ENCODE data around the gene ADAM12. TPM values are rescaled to one million over a fixed set of nuclear protein-coding genes. Genes with fewer than 3 reads are reported as not detected.

Gene ADAM12
- total RNA-seq, 1 experiment from 2014 or later = 15.8 TPM

GRCh38 chr10:126128581-126128980 lies 259.7 kb downstream of the ADAM12 start:
- DNase-seq = no peak
- H3K4me3 ChIP-seq = no peak overlapping the region
- H3K9me3 ChIP-seq = no peaks in the 10 kb centered on the region
- no peaks in the 10 kb centered on the region for H3K27me3 ChIP-seq
- no peaks in the 10 kb centered on the region for H3K36me3 ChIP-seq

DNA sequence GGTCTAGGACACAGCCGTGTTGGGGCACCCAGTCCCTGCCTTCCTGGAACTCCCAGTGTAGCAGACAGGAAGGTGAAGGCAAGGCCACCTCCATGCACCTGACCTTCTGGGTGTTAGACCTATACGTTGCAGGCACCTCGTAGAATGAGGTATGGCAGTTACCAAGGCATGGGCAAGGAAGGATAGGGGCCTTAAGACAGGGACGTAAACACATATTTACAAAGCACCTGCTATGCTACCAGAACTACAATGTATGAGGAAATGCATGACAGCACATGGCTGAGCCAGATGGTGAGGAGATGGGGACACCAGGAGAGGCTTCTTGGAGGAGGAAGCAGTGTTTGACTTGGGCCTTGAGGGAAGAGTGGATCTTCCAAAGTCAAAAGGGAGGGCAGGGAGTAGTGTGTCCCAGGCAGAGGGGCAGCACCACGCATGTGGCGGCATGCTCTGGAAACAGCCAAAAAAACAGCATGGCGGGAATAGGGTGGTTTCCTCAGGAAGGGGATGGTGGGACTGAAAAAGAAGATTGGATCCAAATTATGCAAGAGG lies 260.7 kb downstream of the ADAM12 start:
- Histone ChIP-seq H3K4me3 (no peak overlapping the region), H3K36me3 (no peaks in the 10 kb centered on the region), H3K27me3 (no peaks in the 10 kb centered on the region), H3K9me3 (no peaks in the 10 kb centered on the region)
- no peak for DNase-seq

- Histone ChIP-seq H3K9me3 (no peaks in the 10 kb centered on the region), H3K27me3 (no peaks in the 10 kb centered on the region), H3K4me3 (no peak overlapping the region), H3K36me3 (0 out of 2 replicates have a peak, but pooled peaks cover 2% of the 10 kb centered on the region)
- DNase-seq = no peak
Observed at GRCh38 chr10:126126866-126127265, 261.4 kb downstream of the ADAM12 start.

GRCh38 chr10:126126023-126126422 lies 262.3 kb downstream of the ADAM12 start:
- no peaks in the 10 kb centered on the region for H3K27me3 ChIP-seq
- H3K36me3 ChIP-seq = 0 out of 2 replicates have a peak, but pooled peaks cover 2% of the 10 kb centered on the region
- no peaks in the 10 kb centered on the region for H3K9me3 ChIP-seq
- no peak overlapping the region for H3K4me3 ChIP-seq
- DNase-seq = no peak

GRCh38 chr10:126124668-126125349 lies 263.5 kb downstream of the ADAM12 start:
- DNase-seq = no peak
- Histone ChIP-seq H3K4me3 (no peak overlapping the region), H3K27me3 (no peaks in the 10 kb centered on the region), H3K36me3 (0 out of 2 replicates have a peak, but pooled peaks cover 2% of the 10 kb centered on the region), H3K9me3 (no peaks in the 10 kb centered on the region)

DNA sequence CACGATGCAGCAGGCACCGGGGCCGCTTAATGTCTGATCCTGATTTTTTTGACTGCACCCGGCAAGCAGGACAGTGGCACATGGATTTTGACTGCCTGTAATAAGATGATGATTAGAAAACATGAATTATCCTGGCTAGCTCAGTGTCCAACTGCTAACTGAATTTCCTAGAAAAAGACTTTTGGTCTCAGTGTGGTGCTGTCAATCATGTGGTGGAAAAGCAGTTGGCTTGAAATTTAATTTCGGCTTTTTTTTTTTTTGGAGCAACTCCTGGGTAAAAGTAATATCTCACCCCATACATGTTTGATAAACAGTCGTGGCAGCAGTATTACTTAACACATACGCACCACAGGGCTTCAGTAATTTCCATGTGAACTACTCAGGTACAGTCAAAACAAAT lies 264.2 kb downstream of the ADAM12 start:
- Histone ChIP-seq H3K4me3 (no peak overlapping the region), H3K36me3 (0 out of 2 replicates have a peak, but pooled peaks cover 4% of the 10 kb centered on the region), H3K27me3 (no peaks in the 10 kb centered on the region), H3K9me3 (no peaks in the 10 kb centered on the region)
- DNase-seq = no peak

DNA sequence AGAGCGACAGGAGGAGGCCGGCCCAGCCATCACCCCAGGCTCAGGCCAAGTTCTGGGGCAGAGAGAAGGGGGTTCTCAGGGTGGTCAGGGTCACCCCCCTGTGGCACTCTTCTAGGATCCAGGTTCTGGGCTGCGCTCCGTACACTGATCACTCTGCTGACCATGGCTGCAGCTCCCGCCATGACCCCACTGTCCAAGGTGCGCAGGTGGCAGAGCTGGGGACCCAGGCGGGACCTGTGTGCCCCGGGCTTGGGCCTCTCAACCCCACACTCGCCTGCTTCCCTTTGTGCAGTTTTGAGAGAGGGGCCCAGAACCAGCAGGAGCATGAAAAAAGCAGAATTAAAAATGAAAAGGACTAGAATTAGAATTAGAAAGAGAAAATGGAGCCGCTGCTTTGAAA lies 264.8 kb downstream of the ADAM12 start:
- no peak overlapping the region for H3K4me3 ChIP-seq

DNA sequence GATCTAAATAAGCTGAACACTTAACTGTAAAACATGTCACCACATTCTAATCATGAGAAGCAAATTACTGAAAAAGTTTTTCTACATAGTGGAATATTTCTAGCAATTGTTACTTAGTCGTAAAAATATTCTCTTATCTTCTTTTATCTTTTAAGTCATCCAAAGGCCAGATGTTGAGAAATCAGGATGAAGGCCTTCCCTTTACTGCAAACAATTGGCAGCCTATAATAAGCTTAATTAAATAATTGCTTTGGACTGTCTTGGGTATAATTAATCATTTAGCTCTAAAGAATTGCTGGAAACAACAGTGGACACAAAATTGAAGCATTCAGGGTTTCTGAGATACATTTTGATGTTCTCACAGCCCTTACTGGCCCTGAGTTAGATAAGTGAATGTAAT lies 265.4 kb downstream of the ADAM12 start:
- H3K36me3 ChIP-seq = 0 out of 2 replicates have a peak, but pooled peaks cover 6% of the 10 kb centered on the region
- DNase-seq = no peak
- no peaks in the 10 kb centered on the region for H3K9me3 ChIP-seq
- no peaks in the 10 kb centered on the region for H3K27me3 ChIP-seq
- no peak overlapping the region for H3K4me3 ChIP-seq

More for the DNA sequence above, 264.8 kb downstream of the ADAM12 start:
- Histone ChIP-seq H3K36me3 (0 out of 2 replicates have a peak, but pooled peaks cover 6% of the 10 kb centered on the region), H3K27me3 (no peaks in the 10 kb centered on the region), H3K9me3 (no peaks in the 10 kb centered on the region)
- no peak for DNase-seq

GRCh38 chr10:126119599-126119998 lies 268.7 kb downstream of the ADAM12 start:
- Histone ChIP-seq H3K4me3 (no peak overlapping the region), H3K9me3 (no peaks in the 10 kb centered on the region), H3K27me3 (no peaks in the 10 kb centered on the region), H3K36me3 (0 out of 2 replicates have a peak, but pooled peaks cover 9% of the 10 kb centered on the region)
- DNase-seq = no peak

GRCh38 chr10:126118476-126118875 lies 269.8 kb downstream of the ADAM12 start:
- Histone ChIP-seq H3K4me3 (no peak overlapping the region), H3K36me3 (0 out of 2 replicates have a peak, but pooled peaks cover 9% of the 10 kb centered on the region), H3K9me3 (no peaks in the 10 kb centered on the region), H3K27me3 (no peaks in the 10 kb centered on the region)
- no peak for DNase-seq

- Histone ChIP-seq H3K9me3 (no peaks in the 10 kb centered on the region), H3K27me3 (no peaks in the 10 kb centered on the region), H3K4me3 (no peak overlapping the region), H3K36me3 (peaks cover 6% of the 10 kb centered on the region)
- no peak for DNase-seq
Observed at GRCh38 chr10:126117196-126117595, 271.1 kb downstream of the ADAM12 start.

- H3K36me3 ChIP-seq = peaks cover 6% of the 10 kb centered on the region
- no peaks in the 10 kb centered on the region for H3K27me3 ChIP-seq
- no peak for DNase-seq
- no peaks in the 10 kb centered on the region for H3K9me3 ChIP-seq
- no peak overlapping the region for H3K4me3 ChIP-seq
Observed at GRCh38 chr10:126115886-126116285, 272.4 kb downstream of the ADAM12 start.

GRCh38 chr10:126114884-126115555 lies 273.3 kb downstream of the ADAM12 start:
- Histone ChIP-seq H3K9me3 (no peaks in the 10 kb centered on the region), H3K36me3 (peaks cover 7% of the 10 kb centered on the region), H3K27me3 (no peaks in the 10 kb centered on the region)

GRCh38 chr10:126111516-126111915 lies 276.8 kb downstream of the ADAM12 start:
- Histone ChIP-seq H3K4me3 (no peak overlapping the region), H3K9me3 (no peaks in the 10 kb centered on the region), H3K36me3 (peaks cover 15% of the 10 kb centered on the region), H3K27me3 (no peaks in the 10 kb centered on the region)
- DNase-seq = no peak

More at GRCh38 chr10:126114884-126115555, 273.3 kb downstream of the ADAM12 start:
- DNase-seq = no peak
- H3K4me3 ChIP-seq = no peak overlapping the region

DNA sequence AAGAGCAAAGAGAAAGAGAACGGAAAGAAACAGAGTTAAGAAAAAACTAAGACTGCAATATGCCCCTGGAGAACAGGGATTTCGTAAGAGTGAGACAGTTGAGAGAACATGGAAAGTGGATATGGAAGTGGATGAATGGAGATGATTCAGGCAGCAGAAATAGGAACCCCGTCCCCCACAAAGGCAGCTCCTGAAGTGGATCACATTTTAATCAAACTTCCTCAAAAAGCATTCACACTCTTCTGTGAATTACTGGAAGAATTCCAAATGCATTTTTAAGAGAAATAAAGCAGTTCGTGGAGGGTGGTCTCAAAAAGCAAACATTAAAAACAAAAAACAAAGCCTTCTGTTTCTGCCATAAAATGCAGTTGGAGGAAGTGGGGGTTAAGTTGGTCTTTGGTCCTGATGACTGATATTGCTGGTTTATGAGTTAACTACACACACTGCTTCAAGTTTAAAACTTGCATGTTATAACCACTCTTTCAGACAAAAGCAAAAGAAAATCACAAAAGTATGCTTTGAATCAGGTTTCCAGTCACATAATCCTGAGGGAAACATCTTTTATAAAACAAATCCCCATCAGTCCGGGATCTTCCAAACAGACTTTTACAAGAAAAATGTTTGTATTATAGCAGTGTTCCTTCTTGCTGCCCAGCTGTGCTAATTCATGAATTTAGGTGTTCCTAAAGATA lies 277.6 kb downstream of the ADAM12 start:
- Histone ChIP-seq H3K27me3 (no peaks in the 10 kb centered on the region), H3K4me3 (no peak overlapping the region), H3K36me3 (peaks cover 12% of the 10 kb centered on the region), H3K9me3 (no peaks in the 10 kb centered on the region)
- no peak for DNase-seq

DNA sequence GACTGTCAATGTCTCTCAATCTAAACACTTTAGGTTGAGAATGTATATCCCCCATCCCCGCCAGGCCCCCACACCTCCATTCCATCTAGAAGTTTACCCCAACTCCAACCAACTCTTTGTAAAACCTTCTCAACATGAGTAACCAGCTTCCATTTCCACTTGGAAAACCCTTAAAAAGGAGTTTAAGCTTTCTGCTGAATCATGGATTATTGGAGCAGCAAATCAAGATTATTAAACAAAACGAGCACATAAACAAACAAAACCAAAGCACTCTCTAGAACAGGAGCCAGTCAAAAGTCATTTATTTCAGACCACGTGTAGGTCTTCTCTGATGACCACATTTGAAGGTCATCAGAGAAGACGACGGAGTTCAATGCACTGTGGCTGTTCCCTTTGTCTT lies 278.4 kb downstream of the ADAM12 start:
- no peaks in the 10 kb centered on the region for H3K27me3 ChIP-seq
- H3K4me3 ChIP-seq = no peak overlapping the region
- H3K36me3 ChIP-seq = peaks cover 12% of the 10 kb centered on the region
- no peaks in the 10 kb centered on the region for H3K9me3 ChIP-seq
- no peak for DNase-seq

DNA sequence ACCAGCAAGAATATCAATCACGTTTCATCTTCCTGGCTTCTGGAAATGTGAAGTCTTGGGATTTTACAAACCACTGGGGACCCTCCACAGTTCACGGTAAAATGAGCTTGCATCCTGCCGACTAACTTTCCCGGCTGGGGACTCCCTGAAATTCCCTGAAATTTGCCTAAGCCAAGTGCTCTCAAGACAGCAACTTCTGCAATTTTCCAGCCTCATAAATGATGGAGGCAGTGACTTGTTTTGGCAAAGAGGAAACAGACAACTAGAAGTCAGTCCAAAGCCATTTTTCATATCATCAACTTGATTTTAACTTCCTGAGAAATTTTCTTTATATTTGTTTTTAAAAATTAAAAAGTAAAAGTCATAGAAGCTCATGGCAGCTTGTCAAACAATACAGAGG lies 279.6 kb downstream of the ADAM12 start:
- H3K27me3 ChIP-seq = no peaks in the 10 kb centered on the region
- peaks cover 12% of the 10 kb centered on the region for H3K36me3 ChIP-seq
- no peaks in the 10 kb centered on the region for H3K9me3 ChIP-seq
- DNase-seq = no peak
- no peak overlapping the region for H3K4me3 ChIP-seq
